H54 (cell line): ENCODE measurements around the gene ASCC2.
A peak's percentile ranks its signal among the peaks of the same experiment; 100 is the strongest.
"Not testable (repeated sequence)": the region's sequence is repeated elsewhere in the genome, so short reads cannot be mapped to it uniquely, and the experiment has no call there.

Experiments used
- DNase-seq: peaks from one replicate; pipeline ENCODE4 v3.0.0; 2011; ENCODE audit warnings: low spot score, mixed read lengths; ENCODE audit not compliant: insufficient read length
- FAIRE-seq: peaks from 3 replicates; lab custom pipeline; 2011; peaks lifted over from hg19 to GRCh38; lab: Jason Lieb, UNC
- POLR2A ChIP-seq: IDR thresholded peaks from 2 replicates; pipeline ENCODE4 v1.6.1; 2011; ENCODE audit warnings: low read depth, mild to moderate bottlenecking, low read length

Gene ASCC2

DNA sequence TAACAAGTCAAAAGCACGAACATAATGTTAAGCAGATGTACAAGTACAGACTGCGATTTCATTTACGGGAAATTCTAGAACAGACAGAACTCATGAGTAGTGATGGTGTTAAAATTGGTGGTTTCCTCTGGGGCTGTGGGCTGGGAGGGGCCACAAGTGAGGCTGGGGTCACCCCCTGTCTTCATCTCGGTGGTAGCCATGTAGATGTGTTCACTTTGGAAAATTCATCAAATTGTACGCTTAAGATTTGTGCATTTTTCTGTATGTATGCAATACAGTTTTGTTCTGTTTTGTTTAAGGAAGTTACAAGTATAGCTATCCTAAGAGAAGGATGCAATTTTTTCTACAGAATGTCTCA lies 504 bp upstream of the ASCC2 start:
- no peak for TF ChIP-seq POLR2A
- FAIRE-seq (no peak), DNase-seq (no peak)

GRCh38 chr22:29836791-29837370 lies 1.2 kb downstream of the ASCC2 start:
- not testable (repeated sequence) for DNase-seq, FAIRE-seq

GRCh38 chr22:29834046-29834445 lies 4.0 kb downstream of the ASCC2 start:
- DNase-seq = no peak
- TF ChIP-seq POLR2A = no peak
- FAIRE-seq = no peak

DNA sequence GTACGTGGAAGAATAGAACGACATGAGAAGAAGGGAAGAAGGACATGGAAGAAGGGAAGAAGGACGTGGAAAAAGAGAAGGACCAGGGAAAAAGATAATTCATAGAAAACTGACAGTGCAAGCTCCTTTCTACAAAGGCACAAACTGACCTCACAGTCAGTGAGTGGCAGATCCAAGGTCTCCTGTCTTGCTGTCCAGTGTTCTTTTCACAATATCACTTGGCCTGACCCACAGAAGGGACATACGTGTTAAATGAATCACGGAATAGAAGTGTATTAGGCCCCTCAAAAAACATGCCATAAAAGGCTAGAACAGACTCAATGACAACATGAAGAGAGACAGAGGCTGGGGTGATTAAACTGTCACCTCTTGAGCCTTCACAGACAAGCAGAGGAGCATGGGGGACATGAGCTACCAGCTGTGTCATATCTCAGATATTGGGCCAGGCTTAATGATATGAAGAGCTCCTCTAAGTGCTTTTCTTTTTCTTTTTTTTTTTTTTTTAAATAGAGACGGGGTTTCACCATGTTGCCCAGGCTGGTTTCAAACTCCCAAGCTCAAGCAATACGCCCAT lies 4.6 kb downstream of the ASCC2 start:
- FAIRE-seq = no peak
- no peak for TF ChIP-seq POLR2A
- no peak for DNase-seq

GRCh38 chr22:29831958-29832357 lies 6.1 kb downstream of the ASCC2 start:
- no peak for DNase-seq
- FAIRE-seq = no peak
- TF ChIP-seq POLR2A = no peak

DNA sequence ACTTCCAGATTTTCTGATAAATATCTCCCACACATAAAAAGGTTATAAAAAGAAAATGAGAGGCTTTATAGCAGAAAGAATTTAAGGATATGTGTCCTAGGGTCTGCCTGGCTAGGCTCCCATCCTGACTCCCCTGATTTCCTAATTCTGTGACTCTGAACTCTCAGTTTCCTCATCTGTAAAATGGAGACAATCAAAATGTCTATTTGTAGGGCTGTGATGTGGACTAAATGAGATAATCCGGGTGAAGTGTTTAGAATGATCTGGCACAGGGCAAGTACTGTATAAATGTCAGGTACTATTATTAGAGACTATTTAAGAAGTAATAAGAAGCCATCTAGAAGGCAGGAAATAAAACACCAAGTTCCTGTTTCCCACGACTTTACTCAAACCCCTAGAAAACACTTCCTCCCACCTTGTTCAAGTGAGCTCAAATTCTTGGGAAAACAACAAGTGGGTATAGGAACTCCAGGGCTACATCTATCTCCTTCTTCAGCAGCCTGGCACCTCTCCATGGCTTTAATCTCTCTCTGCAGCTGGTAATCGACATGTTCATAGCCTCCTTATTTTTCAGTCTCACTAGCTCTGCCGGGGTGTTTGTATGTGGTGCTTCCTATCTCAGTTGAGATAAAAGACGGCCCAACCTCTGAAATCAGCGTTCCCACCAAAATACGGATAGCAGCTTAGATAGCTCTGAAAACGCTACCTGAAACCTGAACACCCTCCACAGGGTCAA lies 6.7 kb downstream of the ASCC2 start:
- no peak for TF ChIP-seq POLR2A
- FAIRE-seq (no peak), DNase-seq (no peak)

DNA sequence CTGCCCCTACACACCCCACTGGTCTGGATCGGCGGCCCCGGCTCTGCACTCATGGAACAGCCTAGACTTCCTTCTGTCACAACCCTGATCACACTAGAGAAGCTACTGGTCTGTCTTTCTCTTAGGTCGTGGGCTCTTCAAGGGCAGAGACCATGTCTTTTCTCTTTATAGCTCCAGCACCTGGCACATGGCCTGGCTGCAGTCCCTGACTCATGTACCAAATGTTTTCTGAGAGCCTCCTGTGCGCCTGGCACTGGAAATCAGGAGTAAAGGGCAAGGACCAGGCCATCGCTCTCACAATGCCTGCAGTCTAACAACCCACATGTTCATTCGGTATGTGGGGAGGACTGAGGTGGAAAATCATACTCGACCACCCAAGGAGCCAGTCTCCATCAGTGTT lies 7.5 kb downstream of the ASCC2 start:
- no peak for TF ChIP-seq POLR2A
- FAIRE-seq = no peak
- DNase-seq = no peak

DNA sequence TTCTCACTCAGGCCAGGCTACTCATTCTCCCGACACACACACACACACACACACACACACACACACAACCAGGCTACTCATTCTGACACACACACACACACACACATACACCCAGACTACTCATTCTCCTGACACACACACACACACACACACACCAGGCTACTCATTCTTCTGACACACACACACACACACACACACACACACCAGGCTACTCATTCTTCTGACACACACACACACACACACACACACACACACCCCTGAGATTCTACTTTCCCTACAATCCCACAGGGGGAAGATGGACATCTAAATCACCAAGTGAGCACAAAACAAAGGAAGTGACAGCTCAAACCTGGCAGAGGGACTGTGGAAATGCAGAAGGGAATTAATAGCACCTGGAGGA lies 10.3 kb downstream of the ASCC2 start:
- not testable (repeated sequence) for FAIRE-seq

DNA sequence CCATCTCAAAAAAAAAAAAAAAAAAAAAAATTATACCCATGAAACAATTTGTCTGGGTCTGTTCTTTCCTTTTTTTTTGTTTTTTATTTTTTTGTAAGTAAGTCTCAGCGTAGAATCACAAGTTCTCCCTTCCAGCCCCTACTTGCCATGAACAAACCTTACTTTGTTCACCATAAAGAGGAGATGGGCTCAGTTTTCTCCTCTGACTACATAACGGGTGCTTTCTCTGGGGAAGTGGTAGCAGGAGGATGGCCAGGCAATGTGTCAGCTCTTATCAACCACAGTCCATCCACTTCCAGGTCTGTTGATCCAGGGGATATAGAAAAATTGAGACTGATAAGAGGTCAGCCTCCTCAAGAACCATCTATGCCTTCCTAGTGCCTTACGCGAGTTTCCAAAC lies 11.0 kb downstream of the ASCC2 start:
- no peak for TF ChIP-seq POLR2A
- no peak for FAIRE-seq

More for the DNA sequence above, 10.3 kb downstream of the ASCC2 start:
- not testable (repeated sequence) for DNase-seq

DNA sequence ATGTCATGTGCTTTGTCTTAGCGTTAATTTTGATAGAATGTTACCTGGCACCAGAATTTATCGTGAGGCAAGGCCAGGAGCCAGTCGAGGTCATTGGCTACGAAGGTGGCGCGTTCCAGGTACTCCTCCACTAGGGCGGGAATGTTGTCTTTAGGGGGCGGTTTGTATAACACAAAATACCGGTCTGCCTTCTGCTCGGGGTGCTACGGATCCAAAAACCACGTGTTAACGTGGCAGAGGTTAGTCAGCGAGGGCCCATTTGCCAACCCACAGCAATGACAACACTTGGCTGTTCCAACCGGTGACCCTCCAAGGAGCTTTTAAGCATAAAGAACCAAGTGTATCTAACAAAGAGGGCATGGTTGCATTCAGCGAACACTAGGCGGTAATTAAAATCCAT lies 12.5 kb downstream of the ASCC2 start:
- TF ChIP-seq POLR2A = no peak
- no peak for FAIRE-seq
- DNase-seq = no peak

More for the DNA sequence above, 11.0 kb downstream of the ASCC2 start:
- DNase-seq = no peak

DNA sequence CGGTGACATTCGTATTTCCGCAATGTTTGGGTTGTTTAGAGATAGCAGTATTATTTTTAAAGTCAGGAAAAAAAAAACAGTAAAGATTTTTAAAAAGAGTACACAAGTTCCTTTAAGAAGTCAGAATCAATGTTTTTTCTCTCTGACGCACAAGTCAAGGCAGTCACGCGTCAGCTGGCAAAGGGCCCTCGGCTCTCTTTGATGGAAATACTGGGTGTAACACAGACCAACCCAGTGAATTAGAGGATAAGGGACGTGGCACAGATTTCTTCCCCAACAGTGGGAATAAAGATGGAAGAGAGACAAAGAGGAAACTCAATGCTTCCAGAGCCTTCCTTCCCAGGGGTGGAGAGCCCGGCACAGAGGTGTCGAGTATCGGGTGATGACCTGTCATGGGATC lies 13.4 kb downstream of the ASCC2 start:
- DNase-seq (no peak), FAIRE-seq (no peak)
- no peak for TF ChIP-seq POLR2A

GRCh38 chr22:29821291-29822016 lies 16.6 kb downstream of the ASCC2 start:
- FAIRE-seq = peak; percentile 87
- peak; percentile 50 for DNase-seq
- no peak for TF ChIP-seq POLR2A

- TF ChIP-seq POLR2A = no peak
- DNase-seq = no peak
- no peak for FAIRE-seq
Observed at GRCh38 chr22:29820961-29821290, 17.1 kb downstream of the ASCC2 start.

DNA sequence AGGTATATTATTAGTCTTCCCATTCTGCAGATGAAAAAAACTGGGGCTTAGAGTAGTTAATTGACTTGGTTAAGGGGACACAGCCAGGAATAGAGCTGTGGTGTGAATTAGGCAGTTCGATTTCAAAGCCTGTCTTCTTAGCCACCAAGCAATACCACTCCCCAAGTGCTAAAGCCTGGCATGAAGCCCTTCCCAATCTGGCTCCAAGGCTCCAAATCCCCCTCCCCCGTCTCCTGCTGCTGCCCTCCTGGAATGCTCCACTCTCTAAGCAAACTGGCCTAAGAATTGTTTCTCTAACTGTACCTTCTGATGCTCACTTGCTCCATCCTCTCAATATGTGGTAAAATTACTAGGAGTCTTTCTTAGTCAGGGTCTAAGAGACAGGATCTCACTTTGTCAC lies 18.6 kb downstream of the ASCC2 start:
- TF ChIP-seq POLR2A = no peak
- FAIRE-seq = no peak
- no peak for DNase-seq

- FAIRE-seq = no peak
- no peak for DNase-seq
- no peak for TF ChIP-seq POLR2A
Observed at GRCh38 chr22:29817724-29818123, 20.4 kb downstream of the ASCC2 start.
